ENCODE results near the gene TMEM120A.

TMEM120A gene

GRCh38 chr7:75969182-75969581 is 25.2 kb downstream of the TMEM120A start:
- Histone ChIP-seq H3K4me1 (ENCODE audit: control insufficient read depth, low read length) (no peaks in the 10 kb centered on the region), H3K4me2 (ENCODE audit: low read length) (no peak overlapping the region), H3K36me3 (ENCODE audit: control insufficient read depth, low read length) (no peaks in the 10 kb centered on the region; the same call in 1 of the 2 replicates), H3K79me2 (ENCODE audit: control insufficient read depth, low read length) (no peaks in the 10 kb centered on the region), H3K9me3 (ENCODE audit: control insufficient read depth, insufficient read depth, low read length) (no peaks in the 10 kb centered on the region), H3K27me3 (ENCODE audit: control insufficient read depth, low read length) (no peaks in the 10 kb centered on the region), H3K9me2 (replicated peaks; ENCODE audit: control insufficient read depth, low read length) (no peaks in the 10 kb centered on the region), H3K27ac (ENCODE audit: low read depth, low read length) (no peak overlapping the region), H4K20me1 (ENCODE audit: control insufficient read depth, insufficient read depth, low read depth, low read length) (no peaks in the 10 kb centered on the region), H3F3A (ENCODE audit: control insufficient read depth, insufficient read depth) (no peaks in the 10 kb centered on the region), H3K4me3 (ENCODE audit: low read length) (no peak overlapping the region)
- TF ChIP-seq EZH2phosphoT487 (IDR thresholded peaks at IDR 0.05; ENCODE audit: borderline replicate concordance, low read length), result no peak
- no peak for TF ChIP-seq CTCF (IDR thresholded peaks at IDR 0.05; ENCODE audit: low read depth, low read length, poor library complexity, severe bottlenecking)

- no peaks in the 10 kb centered on the region; the same call in 1 of the 2 replicates for H3K36me3 ChIP-seq (ENCODE audit: control insufficient read depth, low read length)
Observed at GRCh38 chr7:75968561-75969001, 25.8 kb downstream of the TMEM120A start.

GRCh38 chr7:75968012-75968411 is 26.4 kb downstream of the TMEM120A start:
- H3K27me3 ChIP-seq (ENCODE audit: control insufficient read depth, low read length), result no peaks in the 10 kb centered on the region
- no peak overlapping the region for H3K27ac ChIP-seq (ENCODE audit: low read depth, low read length)

More at GRCh38 chr7:75968561-75969001, 25.8 kb downstream of the TMEM120A start:
- Histone ChIP-seq H4K20me1 (ENCODE audit: control insufficient read depth, insufficient read depth, low read depth, low read length) (no peaks in the 10 kb centered on the region), H3K4me3 (ENCODE audit: low read length) (no peak overlapping the region), H3F3A (ENCODE audit: control insufficient read depth, insufficient read depth) (no peaks in the 10 kb centered on the region), H3K27ac (ENCODE audit: low read depth, low read length) (no peak overlapping the region), H3K27me3 (ENCODE audit: control insufficient read depth, low read length) (no peaks in the 10 kb centered on the region), H3K79me2 (ENCODE audit: control insufficient read depth, low read length) (no peaks in the 10 kb centered on the region), H3K9me2 (replicated peaks; ENCODE audit: control insufficient read depth, low read length) (no peaks in the 10 kb centered on the region), H3K4me1 (ENCODE audit: control insufficient read depth, low read length) (no peaks in the 10 kb centered on the region), H3K9me3 (ENCODE audit: control insufficient read depth, insufficient read depth, low read length) (no peaks in the 10 kb centered on the region), H3K4me2 (ENCODE audit: low read length) (no peak overlapping the region)
- TF ChIP-seq CTCF (IDR thresholded peaks at IDR 0.05; ENCODE audit: low read depth, low read length, poor library complexity, severe bottlenecking) (no peak), EZH2phosphoT487 (IDR thresholded peaks at IDR 0.05; ENCODE audit: borderline replicate concordance, low read length) (no peak)

More at GRCh38 chr7:75968012-75968411, 26.4 kb downstream of the TMEM120A start:
- H3K79me2 ChIP-seq (ENCODE audit: control insufficient read depth, low read length), result no peaks in the 10 kb centered on the region
- H3K36me3 ChIP-seq (ENCODE audit: control insufficient read depth, low read length), result no peaks in the 10 kb centered on the region; the same call in 1 of the 2 replicates
- no peaks in the 10 kb centered on the region for H3K4me1 ChIP-seq (ENCODE audit: control insufficient read depth, low read length)
- H3K4me3 ChIP-seq (ENCODE audit: low read length), result no peak overlapping the region
- 0 out of 2 replicates have a peak, but pooled peaks cover 3% of the 10 kb centered on the region for H4K20me1 ChIP-seq (ENCODE audit: control insufficient read depth, insufficient read depth, low read depth, low read length)
- H3K4me2 ChIP-seq (ENCODE audit: low read length), result no peak overlapping the region
- H3K9me3 ChIP-seq (ENCODE audit: control insufficient read depth, insufficient read depth, low read length), result no peaks in the 10 kb centered on the region
- no peaks in the 10 kb centered on the region for H3K9me2 ChIP-seq (replicated peaks; ENCODE audit: control insufficient read depth, low read length)
- TF ChIP-seq CTCF (IDR thresholded peaks at IDR 0.05; ENCODE audit: low read depth, low read length, poor library complexity, severe bottlenecking), result no peak
- TF ChIP-seq EZH2phosphoT487 (IDR thresholded peaks at IDR 0.05; ENCODE audit: borderline replicate concordance, low read length), result no peak
- H3F3A ChIP-seq (ENCODE audit: control insufficient read depth, insufficient read depth), result no peaks in the 10 kb centered on the region
